ENCODE data around the gene ABHD11.

DNA sequence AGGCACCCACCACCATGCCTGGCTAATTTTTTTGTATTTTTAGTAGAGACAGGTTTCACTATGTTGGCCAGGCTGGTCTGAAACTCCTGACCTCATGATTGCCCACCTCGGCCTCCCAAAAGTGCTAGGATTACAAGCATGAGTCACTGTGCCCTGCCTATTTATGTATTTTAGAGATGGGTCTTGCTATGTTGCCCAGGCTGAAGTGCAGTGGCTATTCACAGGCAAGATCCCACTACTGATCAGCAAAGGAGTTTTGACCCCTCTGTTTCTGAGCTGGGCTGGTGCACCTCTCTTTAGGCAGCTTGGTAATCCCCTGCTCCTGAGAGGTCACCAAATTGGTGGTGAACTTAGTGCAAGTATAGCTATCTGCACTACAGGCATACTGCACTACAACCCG, 6.2 kb downstream of the ABHD11 start:
- TF ChIP-seq, protein P1, sequence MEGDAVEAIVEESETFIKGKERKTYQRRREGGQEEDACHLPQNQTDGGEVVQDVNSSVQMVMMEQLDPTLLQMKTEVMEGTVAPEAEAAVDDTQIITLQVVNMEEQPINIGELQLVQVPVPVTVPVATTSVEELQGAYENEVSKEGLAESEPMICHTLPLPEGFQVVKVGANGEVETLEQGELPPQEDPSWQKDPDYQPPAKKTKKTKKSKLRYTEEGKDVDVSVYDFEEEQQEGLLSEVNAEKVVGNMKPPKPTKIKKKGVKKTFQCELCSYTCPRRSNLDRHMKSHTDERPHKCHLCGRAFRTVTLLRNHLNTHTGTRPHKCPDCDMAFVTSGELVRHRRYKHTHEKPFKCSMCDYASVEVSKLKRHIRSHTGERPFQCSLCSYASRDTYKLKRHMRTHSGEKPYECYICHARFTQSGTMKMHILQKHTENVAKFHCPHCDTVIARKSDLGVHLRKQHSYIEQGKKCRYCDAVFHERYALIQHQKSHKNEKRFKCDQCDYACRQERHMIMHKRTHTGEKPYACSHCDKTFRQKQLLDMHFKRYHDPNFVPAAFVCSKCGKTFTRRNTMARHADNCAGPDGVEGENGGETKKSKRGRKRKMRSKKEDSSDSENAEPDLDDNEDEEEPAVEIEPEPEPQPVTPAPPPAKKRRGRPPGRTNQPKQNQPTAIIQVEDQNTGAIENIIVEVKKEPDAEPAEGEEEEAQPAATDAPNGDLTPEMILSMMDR (optimal IDR thresholded peaks at IDR 0.05 in 1 of 3, IDR thresholded peaks at IDR 0.05 in 1 of 3, conservative IDR thresholded peaks at IDR 0.05 in 1 of 3; ENCODE audit: extremely low read depth in 1 of 3, insufficient read depth in 2 of 3, low read length in 3 of 3) = no peak
- TF ChIP-seq EZH2 (IDR thresholded peaks at IDR 0.05; ENCODE audit: low read length) = no peak
